Measurements from ENCODE around the gene LRRK2.
"Not testable (repeated sequence)": the region's sequence is repeated elsewhere in the genome, so short reads cannot be mapped to it uniquely, and the experiment has no call there.

Gene LRRK2

GRCh38 chr12:40215982-40216381 lies 8.8 kb upstream of the LRRK2 start:
- no peak for DNase-seq

DNA sequence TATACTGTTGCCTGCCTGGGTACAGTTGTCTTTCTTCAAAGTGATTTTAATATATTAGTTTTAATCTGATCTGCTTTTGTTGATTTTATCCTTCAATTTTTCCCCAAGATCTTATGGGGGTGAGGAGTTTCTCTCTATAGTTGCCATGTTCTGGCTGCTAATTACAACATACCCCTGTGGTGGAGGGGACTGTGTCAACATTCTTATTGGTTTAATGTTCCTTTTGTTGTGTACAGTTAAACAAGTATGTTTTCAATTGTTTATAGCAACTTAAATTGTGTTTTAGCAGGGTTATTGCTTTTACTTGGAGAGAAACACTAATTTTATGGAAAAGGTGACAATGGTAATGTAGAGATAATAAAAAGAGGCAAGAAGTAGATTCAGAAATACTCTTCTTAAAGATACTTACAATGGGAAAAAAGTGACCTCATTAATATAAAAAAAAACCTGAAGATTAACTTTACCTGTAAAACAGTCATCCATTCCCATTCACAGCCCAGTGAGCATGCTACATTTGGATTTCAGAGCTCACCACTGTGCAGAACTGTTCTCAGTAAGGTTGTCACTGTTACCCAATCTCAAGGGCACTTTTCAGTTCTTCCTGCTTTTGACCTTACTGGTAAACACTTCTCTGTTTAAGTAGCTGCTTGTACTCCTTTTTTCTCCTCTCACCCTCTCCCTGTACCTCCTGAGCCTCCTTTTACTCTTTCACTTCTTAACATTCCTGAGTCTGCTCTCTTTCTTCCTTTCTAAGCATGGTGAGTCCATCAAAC lies 8.1 kb upstream of the LRRK2 start:
- DNase-seq: no peak

DNA sequence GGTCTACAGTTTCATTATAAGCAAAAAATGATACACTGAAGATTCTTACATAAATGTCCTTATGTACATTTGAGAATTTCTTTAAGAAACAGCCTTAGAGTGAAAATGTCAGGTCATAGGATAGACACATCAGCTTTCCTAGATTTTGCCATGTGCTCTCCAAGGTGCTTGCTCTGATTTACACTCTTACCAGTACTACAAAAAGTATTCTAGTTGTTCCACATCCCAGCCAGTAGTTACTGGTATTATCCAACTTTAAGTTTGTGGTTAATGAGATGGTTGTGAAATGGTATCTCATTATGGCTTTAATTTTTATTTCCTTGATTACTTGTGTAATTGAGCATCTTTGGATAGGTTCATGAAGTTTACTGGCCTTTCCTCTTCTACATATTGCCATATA lies 5.0 kb upstream of the LRRK2 start:
- no peak for DNase-seq

DNA sequence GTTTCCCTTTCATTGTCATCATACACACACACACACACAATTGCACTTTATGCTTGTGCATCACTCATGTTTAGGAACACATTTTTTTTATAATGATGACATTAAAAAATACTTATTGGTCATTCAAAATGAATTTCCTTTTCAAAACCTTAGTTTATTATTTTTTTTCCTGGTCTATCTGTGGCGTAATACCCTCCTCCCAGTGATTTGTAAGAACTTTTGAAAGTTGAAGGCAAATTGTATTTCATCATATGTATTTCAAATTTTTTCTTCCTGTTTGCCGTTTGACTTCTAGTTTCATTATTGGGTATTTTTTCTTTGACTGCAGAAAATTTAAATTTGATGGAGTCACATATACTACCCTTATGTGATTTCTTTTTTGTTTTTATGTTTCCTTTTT lies 2.5 kb upstream of the LRRK2 start:
- DNase-seq: no peak

- DNase-seq: no peak
Observed at GRCh38 chr12:40223646-40224045, 1.2 kb upstream of the LRRK2 start.

GRCh38 chr12:40225337-40225983 lies 663 bp downstream of the LRRK2 start:
- no peak for DNase-seq

GRCh38 chr12:40225984-40226602 lies 1.3 kb downstream of the LRRK2 start:
- DNase-seq: no peak

GRCh38 chr12:40226705-40227104 lies 1.9 kb downstream of the LRRK2 start:
- no peak for DNase-seq

GRCh38 chr12:40227447-40227846 lies 2.6 kb downstream of the LRRK2 start:
- no peak for DNase-seq

GRCh38 chr12:40228727-40229126 lies 3.9 kb downstream of the LRRK2 start:
- no peak for DNase-seq

- no peak for DNase-seq
Observed at GRCh38 chr12:40229690-40230651, 5.2 kb downstream of the LRRK2 start.

DNA sequence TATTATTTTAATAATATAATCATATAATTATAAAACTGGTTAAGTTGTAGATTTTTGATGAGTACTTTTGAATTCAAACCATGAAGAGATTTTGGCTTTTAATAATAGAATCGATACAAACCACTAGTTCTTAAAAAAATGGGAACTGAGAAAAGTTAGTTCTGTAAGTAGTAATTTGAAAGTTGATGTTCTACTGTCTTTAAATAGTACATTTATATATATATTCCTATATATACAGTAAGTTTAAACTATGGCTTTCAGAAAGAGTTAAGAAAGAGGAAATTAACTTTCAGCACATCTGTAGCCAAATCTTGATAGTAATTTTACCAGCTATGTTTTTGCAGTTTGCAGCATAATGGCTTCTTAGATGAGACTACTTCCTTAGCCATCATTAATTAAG lies 7.8 kb downstream of the LRRK2 start:
- DNase-seq: no peak

GRCh38 chr12:40233741-40234367 lies 9.1 kb downstream of the LRRK2 start:
- no peak for DNase-seq

GRCh38 chr12:40236357-40236850 lies 11.6 kb downstream of the LRRK2 start:
- DNase-seq: no peak

DNA sequence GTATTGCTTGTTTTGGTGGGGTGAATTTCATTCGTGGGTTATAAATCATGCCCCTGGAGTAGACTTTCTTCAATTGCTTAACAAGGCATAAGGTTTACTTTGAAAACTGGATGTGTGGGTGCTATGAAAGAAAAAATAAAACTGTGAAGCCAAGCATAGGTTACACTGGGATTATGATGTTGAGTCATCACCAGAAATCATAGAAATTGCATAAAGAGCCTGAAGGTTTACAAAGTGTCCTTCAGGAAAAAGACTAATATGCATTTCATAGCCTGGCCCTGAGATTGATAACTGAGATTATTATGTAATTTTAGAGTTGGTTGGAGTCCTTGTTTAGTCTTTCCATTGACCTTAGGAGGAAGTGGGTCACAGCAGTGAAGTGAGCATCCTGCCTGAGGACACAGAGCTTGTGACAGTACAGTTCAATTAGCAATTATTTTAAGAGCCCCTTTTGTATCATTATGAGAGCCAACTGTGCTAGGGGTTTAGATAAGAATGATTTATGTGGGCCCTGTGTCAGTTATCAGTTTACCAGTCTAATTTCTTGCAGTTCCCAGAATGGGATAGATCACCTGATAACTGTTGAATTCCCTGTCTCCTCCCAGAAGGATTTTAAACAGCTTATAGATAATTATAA lies 13.6 kb downstream of the LRRK2 start:
- DNase-seq: no peak

DNA sequence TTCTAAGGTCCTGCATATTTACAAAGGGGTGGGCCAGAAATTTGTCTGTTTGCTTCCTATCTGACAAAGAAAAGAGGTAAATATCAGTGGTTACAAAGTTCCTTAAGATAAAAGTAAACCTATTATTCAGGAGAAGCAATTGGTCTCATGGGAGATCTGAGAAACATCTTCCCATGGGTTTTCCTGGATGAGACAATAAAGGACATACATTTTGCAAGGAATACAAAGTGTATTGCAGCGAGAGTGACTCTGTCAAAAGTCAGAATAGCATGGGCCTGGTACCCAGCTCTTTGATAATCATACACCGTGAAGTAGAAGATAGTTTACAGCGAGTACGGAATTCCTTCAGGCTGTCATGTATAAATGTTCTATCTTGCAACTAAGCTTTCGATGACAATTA lies 14.2 kb downstream of the LRRK2 start:
- no peak for DNase-seq

DNA sequence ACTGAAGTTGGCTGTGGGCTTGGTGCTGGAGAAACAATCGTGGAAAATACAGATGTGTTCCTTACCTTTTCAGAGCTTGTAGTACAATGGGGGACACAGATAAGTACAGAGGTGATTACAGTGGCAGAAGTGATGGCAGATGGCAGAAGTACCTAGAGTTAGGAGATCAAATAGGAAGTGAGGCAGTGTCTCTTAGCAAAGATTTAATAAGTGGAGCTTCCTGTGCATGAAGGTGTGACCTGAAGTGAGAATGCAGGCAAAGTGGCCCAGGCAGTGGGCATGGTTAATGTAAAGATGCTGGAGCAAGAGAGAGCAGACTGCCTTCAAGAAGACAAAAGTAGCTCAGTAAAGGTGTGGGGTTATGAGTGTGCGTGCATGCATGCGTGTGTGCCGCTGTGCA lies 16.0 kb downstream of the LRRK2 start:
- no peak for DNase-seq

DNA sequence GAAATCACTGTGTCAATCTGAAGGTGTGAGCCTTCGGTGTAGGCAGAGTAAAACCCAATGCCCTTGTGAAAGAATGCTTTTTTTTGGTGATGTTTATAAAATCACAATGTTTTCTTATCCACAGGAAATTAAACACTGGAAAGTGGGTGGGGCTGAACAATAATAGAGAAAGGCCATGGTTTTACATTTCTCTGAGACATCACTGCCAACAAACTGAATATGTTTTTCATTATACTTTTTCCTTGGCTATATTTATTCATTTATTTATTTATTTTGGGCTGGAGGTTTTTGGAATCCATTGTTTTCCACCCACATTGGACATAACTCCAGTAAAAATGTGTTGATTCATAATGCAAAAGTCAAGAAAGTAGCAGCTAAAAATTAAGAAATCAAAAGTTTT lies 16.9 kb downstream of the LRRK2 start:
- DNase-seq: no peak

DNA sequence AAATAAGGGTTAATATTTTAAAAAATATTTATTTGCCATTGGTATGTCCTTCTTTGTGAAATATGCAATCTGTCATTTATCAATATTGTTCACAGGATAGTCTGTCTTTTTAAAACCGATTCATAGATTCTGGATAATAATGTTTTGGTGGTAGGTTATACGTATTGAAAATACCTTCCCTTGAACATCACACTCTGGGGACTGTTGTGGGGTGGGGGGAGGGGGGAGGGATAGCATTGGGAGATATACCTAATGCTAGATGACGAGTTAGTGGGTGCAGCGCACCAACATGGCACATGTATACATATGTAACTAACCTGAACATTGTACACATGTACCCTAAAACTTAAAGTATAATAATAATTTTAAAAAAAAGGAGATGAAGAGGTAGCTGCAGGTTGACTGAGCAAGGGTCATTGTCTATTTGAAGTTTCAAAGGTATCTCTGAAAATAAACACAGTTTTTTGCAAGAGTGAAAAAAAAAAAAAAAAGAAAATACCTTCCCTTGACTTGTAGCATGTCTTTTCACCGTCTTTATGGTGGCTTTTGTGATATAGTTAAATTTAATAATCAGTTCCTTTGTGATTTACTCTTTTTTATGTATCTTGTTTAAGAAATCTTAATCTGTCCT lies 19.8 kb downstream of the LRRK2 start:
- DNase-seq: not testable (repeated sequence)

GRCh38 chr12:40248034-40248433 lies 23.2 kb downstream of the LRRK2 start:
- DNase-seq: no peak

GRCh38 chr12:40248585-40249297 lies 23.9 kb downstream of the LRRK2 start:
- DNase-seq: no peak
